GM19463 (cell line): Measurements from ENCODE around the gene OXNAD1.
"Not testable (repeated sequence)": the region's sequence is repeated elsewhere in the genome, so short reads cannot be mapped to it uniquely, and the experiment has no call there.

Source experiments
- ATAC-seq: cut with Tn5 transposase; IDR thresholded peaks from one replicate; pipeline ENCODE4 v1.9.1; 2021; ENCODE audit warnings: mild to moderate bottlenecking, moderate library complexity; ENCODE audit not compliant: unreplicated experiment

OXNAD1 gene

DNA sequence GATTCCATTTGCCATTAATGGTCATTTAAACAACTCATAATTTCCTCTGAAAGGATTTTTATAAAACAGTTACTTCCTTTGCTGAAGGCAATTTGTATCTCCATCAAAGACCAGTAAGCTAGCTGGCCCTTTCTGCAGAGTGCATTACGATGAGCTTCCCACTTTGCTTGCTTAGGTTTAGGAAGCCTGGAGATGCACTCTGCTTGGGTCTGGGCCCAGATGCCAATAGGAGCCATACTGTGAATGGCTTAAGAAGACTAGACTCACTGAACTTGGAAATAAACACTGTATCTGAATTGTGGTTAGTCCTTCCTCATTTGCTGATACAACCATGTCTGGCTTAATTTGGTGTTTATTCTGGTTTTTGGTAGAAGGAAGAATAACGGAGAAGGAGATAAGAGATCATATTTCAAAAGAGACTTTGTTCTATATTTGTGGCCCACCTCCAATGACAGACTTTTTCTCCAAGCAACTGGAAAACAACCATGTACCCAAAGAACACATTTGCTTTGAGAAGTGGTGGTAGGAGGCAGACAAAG, 38.1 kb downstream of the OXNAD1 start:
- no peak for ATAC-seq

DNA sequence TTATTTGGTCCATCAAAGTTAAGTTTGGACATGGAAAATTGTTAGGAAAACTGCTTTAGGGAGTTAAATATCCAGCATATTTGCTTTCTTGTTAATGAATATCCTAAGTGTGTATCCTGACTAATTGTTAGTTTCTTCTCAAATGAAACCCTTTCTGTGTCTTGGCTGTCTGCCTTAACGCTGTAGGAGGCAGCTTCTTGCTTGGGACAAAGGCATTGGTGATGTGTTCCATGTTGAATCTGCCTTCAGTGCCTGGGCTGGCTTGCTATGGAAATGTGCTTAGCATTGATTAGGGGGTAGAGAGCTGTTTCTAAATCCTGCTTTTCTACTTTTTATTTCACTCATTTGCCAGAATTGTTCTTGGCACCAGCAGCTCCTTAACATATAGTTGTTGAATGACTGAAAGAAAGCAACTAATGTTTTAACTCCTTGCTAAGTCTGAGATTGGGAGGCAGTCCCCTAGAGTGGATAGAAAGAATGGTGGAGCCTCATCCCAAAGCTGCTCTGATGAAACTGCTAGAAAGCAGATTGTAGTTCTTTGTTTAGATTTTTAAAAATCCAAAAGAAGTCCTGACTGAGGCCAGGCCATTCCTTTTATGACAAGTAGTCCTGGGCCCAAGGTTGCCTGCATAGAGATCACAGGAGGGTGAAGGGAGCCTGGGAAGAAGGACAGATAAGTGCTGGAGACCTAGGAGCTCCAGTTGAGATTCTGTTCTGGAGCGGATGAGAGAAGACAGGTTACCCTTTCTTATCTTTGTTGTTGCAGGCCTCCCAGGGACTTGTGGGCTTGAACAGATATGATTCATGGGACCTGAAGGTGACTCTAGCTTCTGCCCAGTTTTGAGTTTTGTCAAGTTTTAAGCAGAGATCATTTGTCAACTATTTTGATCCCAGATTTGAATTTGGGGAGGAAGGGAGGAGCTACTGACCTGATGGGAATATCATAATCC, 39.3 kb downstream of the OXNAD1 start:
- ATAC-seq: no peak

DNA sequence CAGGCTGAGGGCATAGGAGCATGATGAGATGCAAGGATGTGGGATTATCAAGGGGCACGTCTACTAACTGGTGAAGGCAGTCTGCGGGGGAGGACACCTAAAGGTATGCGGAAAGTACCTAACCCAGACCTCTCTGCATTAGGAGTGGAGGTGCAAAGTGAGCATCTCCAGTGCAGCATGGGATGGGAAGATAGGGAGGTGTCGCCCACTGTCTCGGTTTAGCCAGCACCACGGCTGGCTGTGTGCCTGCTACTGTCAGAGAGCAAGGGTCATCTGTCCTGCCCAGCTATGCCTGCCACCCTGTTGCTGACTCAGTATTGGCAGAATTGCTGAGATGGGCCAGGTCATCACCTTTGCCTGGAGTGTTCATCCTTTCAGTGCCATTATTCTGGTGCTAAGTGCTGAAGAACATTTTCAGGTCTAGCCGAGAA, 40.1 kb downstream of the OXNAD1 start:
- ATAC-seq: no peak

DNA sequence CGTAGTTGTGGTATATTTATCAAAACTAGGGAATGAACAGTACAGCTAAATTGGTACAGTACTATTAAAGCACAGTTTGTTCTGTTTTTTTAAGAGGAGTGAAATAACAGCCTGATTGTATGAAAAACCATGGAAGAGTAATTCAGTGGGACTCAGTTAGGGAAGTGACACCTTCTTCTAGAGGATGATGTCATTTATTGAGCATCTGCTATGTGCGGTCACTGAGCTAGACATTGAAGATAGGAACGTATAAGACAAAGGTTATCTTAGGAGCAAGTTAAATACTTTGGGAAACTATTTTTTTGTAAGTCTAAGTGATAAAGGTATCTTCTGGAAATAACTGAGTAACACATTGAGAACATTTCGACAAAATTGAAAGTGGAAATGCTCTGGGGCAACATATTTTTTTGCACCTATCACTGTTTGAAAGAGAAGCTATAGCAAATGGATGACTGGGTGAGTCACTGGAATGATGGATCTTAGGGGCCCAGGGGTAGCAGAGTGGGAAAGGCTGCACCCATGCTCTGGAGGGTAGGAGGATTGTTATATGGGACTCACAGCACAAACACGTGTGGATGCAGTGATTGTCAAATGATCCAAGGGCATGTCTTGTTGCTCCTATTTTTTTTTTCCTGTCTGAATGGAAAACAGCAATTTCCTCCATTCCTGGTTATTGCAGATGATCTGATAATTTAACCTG, 43.0 kb downstream of the OXNAD1 start:
- ATAC-seq: no peak

DNA sequence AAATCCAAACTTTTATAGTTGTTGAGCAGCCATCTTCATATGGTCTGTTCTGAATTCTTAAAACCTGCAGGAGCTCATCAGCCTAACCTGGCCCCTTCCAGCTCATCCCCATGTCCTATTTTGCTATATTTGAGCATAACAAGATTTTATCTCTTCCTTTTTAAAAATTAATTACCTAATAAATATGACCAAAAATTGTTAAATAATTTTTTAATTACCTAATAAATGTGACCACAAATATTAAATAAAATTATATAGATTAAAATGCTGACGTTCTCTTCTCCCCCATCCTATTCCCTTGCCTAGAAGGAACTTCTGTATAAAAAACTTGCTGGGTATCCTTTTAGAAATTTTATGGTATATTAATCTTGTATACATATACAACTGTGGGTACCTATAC, 43.7 kb downstream of the OXNAD1 start:
- ATAC-seq: no peak

DNA sequence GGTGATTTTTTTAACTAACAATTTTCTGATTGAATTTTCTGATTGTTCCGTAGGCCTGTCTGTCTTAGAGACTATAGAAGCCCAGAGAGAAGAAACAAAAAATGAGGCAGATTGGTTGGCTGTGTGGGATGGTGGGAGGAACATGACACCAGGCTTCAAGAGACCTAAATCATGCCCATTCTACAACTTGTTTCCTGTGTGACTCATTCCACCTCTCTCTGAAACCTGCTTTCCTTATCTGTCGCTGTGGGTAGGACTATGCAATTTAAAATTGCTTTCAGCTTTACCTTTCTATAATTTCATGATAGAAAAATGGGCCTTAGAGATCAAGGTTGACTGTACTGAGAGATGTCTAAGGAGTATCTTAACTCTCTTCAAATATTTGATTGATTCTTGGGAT, 44.5 kb downstream of the OXNAD1 start:
- ATAC-seq: peak; percentile 77

DNA sequence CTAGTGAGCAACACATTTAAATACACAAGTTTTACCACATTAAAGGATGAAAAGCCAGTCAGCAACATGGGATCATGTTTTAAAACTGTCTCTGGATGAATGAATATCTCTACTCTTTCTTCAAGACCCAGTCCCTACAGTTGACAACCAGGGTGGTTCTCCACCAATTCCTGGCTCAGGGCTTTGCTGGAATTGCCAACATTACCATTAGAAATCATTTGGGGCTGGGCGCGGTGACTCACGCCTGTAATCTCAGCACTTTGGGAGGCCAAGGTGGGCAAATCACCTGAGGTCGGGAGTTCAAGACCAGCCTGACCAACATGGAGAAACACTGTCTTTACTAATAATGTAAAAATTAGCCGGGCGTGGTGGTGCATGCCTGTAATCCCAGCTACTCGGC, 45.5 kb downstream of the OXNAD1 start:
- ATAC-seq: not testable (repeated sequence)

DNA sequence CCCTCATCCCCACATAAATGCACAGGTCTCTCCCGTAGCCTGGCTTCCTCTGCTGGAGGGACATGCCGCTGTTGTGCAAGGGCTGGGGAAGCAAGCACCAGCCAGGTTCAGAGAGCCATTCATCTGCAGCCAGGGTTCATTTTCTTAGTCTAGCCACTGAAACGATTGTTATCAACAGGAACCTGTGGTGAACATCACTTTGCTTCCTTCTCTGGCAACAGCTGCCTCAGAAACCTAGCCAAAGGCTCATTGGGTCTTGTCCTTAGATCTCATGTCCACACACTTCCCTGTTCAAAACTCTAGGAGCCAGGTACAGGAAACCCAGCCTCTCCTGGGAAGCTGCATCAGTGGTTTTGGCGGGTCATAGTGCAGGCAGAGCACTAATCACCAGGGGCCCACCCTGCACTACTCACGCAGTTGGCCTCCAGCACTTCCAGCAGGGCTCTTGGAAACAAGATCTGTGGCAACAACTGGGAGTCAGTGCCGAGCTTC, 47.0 kb downstream of the OXNAD1 start:
- peak; percentile 42 for ATAC-seq

DNA sequence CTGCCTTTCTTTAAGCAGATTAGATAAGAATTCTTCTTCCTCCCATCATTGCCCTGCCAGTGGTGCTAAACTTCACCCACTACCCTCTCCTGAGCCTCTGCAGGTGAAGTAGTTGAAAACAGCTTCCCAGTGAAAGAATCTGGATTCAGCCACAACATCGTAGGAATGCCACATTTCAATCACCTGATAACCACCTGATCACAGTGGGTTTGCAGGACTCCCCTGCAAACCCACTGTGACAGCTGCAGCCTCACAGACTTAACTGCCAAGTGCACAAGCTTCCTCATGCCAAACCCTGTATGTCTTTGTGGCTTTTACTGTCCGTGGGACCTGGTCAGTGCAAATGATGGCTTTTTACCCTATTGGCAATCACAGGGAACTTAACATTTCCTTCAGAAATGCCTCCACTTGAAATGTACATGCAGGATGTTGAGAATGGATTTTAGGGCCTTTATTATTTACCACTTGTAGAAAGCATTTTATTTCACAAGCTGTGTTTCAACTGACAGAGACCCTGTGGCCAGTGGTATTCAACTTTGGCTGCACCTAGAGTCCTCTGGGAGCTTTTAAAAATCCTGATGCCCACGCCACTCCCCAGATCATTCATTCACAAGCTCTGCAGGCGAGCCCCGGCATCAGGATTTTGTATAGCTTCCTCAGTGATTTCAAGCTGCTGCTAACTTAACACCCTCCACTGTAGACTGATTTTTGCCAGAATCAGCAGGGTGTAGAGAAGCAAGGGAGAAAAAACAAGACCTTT, 49.1 kb downstream of the OXNAD1 start:
- no peak for ATAC-seq

DNA sequence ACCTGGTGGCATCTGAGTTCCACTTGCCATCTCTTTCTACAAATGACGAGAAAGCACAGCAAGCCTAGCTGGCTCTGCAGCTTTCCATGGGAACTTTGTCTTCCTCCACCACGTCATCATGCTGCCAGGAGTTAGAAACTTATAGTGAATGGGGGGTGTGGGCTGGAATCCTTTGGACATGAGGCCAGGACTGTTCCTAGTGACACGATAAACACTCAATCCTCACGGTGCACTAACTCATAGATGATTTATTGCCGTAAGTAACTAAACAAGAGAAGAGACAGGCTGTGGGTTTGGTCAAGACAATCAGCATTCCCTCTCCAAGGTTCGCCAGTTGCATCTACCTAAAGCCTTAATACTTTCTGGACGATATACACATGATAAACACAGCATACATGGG, 50.6 kb downstream of the OXNAD1 start:
- ATAC-seq: no peak

DNA sequence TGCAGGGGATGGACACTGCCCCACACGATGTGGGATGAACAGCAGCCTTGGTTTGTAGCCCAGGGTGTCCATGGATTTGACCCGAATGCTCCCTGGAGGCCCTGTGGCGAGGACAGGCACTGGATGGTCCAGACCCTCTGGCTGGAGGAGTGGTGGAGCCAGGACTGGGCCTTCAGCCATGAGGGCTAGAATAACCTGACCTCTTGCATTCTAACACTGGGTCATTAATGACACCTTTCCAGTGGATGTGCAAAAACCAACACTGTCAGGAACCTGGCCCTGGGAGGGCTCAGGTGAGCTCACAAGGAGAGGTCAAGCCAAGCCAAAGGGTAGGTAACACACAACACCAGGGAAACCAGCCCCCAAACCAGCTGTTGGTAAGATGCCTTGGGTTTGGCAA, 51.4 kb downstream of the OXNAD1 start:
- no peak for ATAC-seq

DNA sequence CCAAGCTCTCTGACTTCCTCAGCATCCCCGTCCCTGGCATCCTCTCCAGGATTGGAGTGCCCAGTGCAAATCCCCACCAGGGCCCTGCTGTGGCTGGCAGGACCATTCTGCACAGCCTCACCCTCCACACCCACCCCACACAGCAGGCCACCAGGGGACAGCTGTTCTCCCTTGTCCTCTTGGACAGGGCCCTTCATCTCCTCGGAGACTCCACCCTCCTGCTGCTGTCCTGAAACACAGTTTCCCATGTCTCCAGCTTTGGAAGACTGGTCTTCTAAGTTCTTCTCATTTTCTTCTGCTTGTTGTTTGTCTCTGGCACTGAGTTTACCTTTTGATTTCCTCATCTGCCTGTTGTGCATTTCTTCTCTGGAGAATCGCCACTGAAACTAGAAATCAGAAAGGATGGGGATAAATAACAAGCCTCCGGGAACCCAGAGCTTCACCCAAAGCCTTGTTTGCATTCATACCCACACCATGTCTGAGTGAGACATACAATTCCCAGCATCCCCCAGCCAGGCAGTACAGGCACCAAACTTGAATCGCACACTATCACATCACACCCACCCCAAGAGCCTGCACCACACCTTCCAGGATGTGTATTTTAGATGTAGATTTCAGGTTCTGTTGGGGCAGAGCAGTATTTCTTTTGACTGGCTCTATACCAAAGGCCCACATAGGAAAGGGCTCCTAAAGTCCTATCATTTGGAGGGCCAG, 52.0 kb downstream of the OXNAD1 start:
- ATAC-seq: no peak

DNA sequence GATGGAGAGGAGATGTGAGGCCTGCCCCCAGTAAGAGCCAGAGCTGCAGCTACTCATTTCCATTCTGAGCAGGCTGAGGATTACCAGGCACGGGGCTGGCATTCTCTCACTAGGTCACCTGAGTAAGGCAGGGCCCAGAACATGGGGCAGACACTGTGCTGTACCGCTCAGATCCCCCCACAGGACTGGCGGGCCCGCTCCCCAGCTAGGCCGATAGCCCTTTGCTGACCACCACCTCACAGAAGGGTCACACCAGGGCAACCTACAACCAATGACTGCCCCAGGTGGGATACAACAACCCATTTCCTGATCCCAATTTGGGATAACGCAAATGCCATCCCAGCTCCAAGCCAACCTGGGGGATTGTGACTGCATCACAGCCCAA, 52.5 kb downstream of the OXNAD1 start:
- ATAC-seq: no peak

DNA sequence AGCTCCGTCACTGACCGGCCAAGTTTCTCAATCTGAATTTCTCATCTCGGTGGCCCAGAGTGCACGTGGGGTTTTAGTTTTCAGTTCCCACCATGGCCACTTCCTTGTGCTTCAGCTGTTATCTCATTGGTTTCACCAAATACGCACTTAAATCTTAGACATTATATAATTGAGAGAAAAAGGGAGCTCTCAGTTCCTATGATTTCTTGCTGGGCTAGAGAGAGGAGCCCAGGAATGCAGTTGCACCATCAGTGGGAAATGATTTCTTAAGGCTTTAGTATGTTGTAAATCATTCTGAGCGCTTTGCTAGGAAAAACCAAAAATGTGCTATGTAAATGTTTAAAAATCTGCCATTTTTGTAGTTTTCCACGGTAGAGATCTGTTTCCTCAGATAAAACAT, 53.2 kb downstream of the OXNAD1 start:
- ATAC-seq: no peak

DNA sequence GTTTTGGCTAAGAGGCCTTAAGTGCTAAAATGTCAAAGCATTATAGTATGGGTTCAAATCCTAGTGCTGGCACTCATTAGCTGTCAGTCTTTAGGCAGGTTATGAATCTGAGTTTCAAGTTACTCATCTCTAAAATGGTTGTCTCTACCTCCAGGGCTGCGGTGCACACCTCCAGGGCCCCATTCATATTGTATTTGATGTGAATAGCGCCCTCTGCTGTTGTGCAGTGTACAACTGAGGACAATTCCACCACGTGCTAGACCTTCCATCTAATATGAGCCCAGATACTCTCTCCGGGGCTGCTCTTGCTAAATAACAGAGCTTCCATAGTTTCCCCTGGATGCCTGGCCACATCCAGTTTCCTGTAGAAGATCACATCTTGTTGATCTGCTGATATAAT, 54.3 kb downstream of the OXNAD1 start:
- ATAC-seq: no peak

DNA sequence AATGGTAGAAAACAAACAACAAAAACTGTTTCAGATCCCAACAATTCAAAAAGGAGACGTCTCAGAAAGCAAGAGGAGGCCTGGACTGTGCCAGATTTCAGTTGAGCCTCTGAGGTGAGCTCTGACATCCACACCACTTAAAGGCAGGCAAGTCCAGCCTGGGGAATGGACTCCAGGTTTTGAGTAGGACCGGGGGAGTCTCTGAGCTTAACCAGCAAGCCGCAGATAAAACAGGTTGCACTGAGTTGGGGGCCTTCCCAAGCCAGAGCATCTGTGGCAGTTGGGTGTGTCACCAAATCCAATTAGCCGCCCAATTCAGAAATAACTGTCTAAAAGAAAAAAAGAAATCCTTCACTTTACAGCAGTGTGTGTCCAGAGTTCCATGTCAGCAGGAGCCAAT, 54.7 kb downstream of the OXNAD1 start:
- no peak for ATAC-seq

DNA sequence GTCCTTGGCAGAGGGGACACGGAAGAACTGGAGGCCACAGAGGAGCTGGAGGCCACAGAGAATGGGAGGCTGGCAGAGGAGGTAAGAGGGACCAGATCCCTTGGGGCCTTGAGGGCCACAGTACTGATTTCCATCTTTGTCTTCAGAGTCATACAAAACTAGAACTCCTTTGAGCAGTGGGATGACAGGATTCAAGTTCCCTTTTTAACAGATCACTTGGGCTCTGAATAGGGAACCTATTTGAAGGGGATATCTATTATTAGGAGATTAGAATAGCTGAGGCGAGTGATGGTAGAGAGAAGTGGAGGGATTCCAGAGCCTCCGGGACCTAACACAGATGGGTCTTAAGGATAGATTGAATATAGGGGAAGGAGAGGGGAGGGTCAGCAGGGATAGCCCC, 55.7 kb downstream of the OXNAD1 start:
- ATAC-seq: no peak

DNA sequence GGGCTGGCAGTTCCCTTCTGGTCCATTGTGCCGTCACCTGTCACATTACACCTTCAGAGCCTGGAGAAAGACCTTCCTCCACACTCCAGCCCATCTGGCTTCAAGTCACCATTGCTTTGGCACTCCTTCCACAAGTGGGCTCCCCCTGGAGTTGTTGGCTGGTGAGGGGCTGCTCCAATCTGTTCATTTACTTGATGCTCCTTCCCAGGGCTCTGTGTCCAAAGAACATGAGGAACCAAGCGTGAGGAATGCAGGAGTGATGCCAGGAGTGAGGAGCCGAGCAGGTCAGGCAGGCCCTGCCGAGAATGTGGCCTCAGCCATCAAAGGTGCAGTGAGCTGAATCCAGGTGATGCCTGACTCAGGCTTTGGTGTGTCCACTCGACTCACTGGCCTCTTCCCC, 57.2 kb downstream of the OXNAD1 start:
- ATAC-seq: no peak

DNA sequence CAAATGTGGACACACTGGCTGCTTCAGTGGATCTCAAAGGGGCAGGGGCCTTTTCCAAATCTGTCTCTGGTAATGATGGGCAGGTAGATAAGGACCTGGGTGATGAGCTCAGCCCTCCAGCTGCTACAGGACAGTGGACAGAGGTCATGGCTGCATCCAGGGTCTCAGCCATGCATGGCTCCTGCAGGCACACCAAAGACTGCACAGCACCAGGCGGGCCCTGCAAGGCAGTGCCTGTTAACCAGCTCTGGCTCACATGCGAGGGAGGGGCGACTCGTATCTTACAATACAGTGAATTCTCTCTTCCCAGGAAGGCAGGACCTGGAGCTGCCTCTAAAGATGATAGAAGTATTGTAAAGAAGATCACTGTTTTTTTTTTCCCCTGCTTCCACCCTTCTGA, 58.7 kb downstream of the OXNAD1 start:
- no peak for ATAC-seq

DNA sequence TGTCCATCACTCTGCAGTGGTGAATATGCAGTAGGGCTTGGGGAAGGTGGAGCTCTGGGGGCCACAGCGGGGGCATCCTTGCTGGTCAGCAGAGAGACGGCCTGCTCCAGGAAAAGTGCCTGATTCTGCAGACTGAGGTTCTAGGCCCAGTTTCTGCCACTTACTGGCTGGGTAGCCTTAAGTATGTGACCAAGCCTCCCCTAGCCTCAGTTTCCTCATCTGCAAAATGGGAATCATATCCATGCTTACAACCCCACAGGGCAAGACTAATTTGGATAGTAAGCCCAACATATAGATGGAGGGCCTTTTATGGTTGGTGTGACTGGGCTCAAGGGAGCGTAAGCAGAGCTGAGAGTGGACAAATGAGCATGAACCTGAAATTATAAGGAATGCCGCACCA, 60.8 kb downstream of the OXNAD1 start:
- no peak for ATAC-seq
